Body of pancreas (tissue), 4 donors: ENCODE data around the gene ZNF431.
"Not testable (repeated sequence)": the region's sequence is repeated elsewhere in the genome, so short reads cannot be mapped to it uniquely, and the experiment has no call there.

Experiments used
- CTCF ChIP-seq, 7 experiments: fragments of 450-650 bp in 4 of 7; fragments of 200-600 bp in 3 of 7; sonication (generic) in 3 of 7; IDR thresholded peaks; one replicate each; pipeline ENCODE4 v1.5.1; 2016 to 2019; ENCODE audit warnings: antibody characterized with exemption in 7 of 7
- POLR2A ChIP-seq, 3 donors: fragments of 450-650 bp; IDR thresholded peaks; one replicate each; pipeline ENCODE4 v1.6.1; 2016; ENCODE audit warnings: antibody characterized with exemption in 3 of 3, mild to moderate bottlenecking in 2 of 3

GRCh38 chr19:21236751-21237150 lies 94.9 kb downstream of the ZNF431 start:
- not testable (repeated sequence) for TF ChIP-seq CTCF, POLR2A (IDR thresholded peaks at IDR 0.05)
